ENCODE measurements around the gene LRRC45.

The LRRC45 gene

DNA sequence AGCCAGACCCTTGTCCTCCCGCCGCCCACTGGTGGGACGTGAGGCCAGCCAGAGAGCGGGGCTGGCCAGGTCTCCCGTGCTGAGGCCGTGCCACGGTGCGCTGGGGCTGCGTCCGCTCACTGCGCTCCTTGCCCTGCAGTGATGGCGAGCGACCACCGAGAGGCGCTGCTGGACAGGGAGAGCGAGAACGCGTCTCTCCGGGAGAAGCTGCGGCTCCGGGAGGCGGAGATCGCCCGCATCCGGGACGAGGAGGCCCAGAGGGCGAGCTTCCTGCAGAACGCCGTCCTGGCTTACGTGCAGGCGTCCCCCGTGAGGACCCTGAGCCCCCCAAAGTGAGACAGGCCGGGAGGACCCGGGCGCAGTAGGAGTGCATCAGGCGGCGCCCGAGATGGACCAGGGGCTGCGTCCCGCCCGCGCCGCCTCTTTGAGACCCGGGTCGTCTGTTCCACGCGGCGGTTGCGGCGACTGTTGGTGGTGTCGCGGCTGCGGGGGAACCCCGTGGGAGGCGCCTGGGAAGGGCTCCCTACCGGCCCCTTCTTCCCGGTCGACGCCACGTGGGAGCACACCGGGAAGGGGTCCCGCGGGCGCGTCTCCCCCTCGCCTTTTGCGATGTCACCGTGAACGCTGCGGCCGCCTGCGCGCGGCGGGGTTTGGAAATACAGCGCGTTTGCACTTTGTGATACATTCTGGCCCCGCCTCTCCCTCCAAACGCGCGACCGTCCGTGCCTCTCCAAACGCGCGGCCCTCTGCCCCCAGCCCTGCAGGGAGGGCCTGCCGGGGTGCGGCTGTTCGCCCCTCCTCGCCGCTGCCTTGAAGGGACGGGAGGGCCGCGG is 7.6 kb downstream of the LRRC45 start (continued):
- TF ChIP-seq MZF1 (tag by site-specific recombination; IDR thresholded peaks at IDR 0.05; ENCODE audit: borderline replicate concordance): no peak
- TF ChIP-seq ZNF223 (tag by site-specific recombination; IDR thresholded peaks at IDR 0.05): no peak
- TF ChIP-seq ZXDB (tag by site-specific recombination; IDR thresholded peaks at IDR 0.05): peak; percentile 61; the same call in 1 of the 2 replicates
- TF ChIP-seq, protein P1, sequence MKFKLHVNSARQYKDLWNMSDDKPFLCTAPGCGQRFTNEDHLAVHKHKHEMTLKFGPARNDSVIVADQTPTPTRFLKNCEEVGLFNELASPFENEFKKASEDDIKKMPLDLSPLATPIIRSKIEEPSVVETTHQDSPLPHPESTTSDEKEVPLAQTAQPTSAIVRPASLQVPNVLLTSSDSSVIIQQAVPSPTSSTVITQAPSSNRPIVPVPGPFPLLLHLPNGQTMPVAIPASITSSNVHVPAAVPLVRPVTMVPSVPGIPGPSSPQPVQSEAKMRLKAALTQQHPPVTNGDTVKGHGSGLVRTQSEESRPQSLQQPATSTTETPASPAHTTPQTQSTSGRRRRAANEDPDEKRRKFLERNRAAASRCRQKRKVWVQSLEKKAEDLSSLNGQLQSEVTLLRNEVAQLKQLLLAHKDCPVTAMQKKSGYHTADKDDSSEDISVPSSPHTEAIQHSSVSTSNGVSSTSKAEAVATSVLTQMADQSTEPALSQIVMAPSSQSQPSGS (tag by site-specific recombination; IDR thresholded peaks at IDR 0.05; ENCODE audit: low read depth): no peak
- no peak for TF ChIP-seq ZNF791 (tag by site-specific recombination; IDR thresholded peaks at IDR 0.05)
- TF ChIP-seq ZNF2 (tag by site-specific recombination; IDR thresholded peaks at IDR 0.05): peak; percentile 95
- no peak for TF ChIP-seq ZNF514 (tag by site-specific recombination; IDR thresholded peaks at IDR 0.05)
- TF ChIP-seq ZNF175 (tag by site-specific recombination; IDR thresholded peaks at IDR 0.05): no peak
- TF ChIP-seq HOXC10 (CRISPR knock-in tag; IDR thresholded peaks at IDR 0.05): no peak
- TF ChIP-seq ZNF670 (tag by site-specific recombination; IDR thresholded peaks at IDR 0.05; ENCODE audit: low read depth): no peak
- peak; percentile 89 for TF ChIP-seq ZBTB1 (tag by site-specific recombination; IDR thresholded peaks at IDR 0.05)
- peak; percentile 47; the same call in 1 of the 2 replicates for TF ChIP-seq ZNF561 (tag by site-specific recombination; IDR thresholded peaks at IDR 0.05; ENCODE audit: borderline replicate concordance)
- peak; percentile 66 for TF ChIP-seq SP3 (tag by site-specific recombination; IDR thresholded peaks at IDR 0.05)
- TF ChIP-seq ZNF560 (tag by site-specific recombination; IDR thresholded peaks at IDR 0.05; ENCODE audit: borderline replicate concordance): no peak
- TF ChIP-seq ZNF24 (tag by site-specific recombination; IDR thresholded peaks at IDR 0.05): peak; percentile 30; the same call in 1 of the 2 replicates
- no peak for TF ChIP-seq ZNF510 (tag by site-specific recombination; IDR thresholded peaks at IDR 0.05; ENCODE audit: insufficient replicate concordance)
- peak; percentile 95 for TF ChIP-seq GLIS2 (tag by site-specific recombination; IDR thresholded peaks at IDR 0.05)
- TF ChIP-seq WT1 (tag by site-specific recombination; IDR thresholded peaks at IDR 0.05): 0 out of 2 replicates have a peak, but pooled peaks have one; percentile 47
- TF ChIP-seq BCL11A (tag by site-specific recombination; IDR thresholded peaks at IDR 0.05; ENCODE audit: low read depth): no peak; the same call in 1 of the 2 replicates
- TF ChIP-seq KLF9 (tag by site-specific recombination; IDR thresholded peaks at IDR 0.05; ENCODE audit: low read depth): peak; percentile 81
- TF ChIP-seq ZNF404 (tag by site-specific recombination; IDR thresholded peaks at IDR 0.05): no peak
- peak; percentile 40; the same call in 1 of the 2 replicates for TF ChIP-seq ZNF843 (tag by site-specific recombination; IDR thresholded peaks at IDR 0.05)
- TF ChIP-seq ZNF140 (tag by site-specific recombination; IDR thresholded peaks at IDR 0.05): no peak
- peak; percentile 99 for TF ChIP-seq CTCF (tag by site-specific recombination; IDR thresholded peaks at IDR 0.05)
- TF ChIP-seq ZNF701 (tag by site-specific recombination; IDR thresholded peaks at IDR 0.05): no peak
- no peak for TF ChIP-seq OSR2 (tag by site-specific recombination; IDR thresholded peaks at IDR 0.05)
- TF ChIP-seq, protein P2, sequence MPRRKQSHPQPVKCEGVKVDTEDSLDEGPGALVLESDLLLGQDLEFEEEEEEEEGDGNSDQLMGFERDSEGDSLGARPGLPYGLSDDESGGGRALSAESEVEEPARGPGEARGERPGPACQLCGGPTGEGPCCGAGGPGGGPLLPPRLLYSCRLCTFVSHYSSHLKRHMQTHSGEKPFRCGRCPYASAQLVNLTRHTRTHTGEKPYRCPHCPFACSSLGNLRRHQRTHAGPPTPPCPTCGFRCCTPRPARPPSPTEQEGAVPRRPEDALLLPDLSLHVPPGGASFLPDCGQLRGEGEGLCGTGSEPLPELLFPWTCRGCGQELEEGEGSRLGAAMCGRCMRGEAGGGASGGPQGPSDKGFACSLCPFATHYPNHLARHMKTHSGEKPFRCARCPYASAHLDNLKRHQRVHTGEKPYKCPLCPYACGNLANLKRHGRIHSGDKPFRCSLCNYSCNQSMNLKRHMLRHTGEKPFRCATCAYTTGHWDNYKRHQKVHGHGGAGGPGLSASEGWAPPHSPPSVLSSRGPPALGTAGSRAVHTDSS (tag by site-specific recombination; IDR thresholded peaks at IDR 0.05): no peak
- no peak for TF ChIP-seq ZNF549 (tag by site-specific recombination; IDR thresholded peaks at IDR 0.05)
- peak; percentile 40 for TF ChIP-seq KLF8 (tag by site-specific recombination; IDR thresholded peaks at IDR 0.05)
- TF ChIP-seq ZNF521 (tag by site-specific recombination; IDR thresholded peaks at IDR 0.05): no peak
- no peak for TF ChIP-seq ZNF544 (tag by site-specific recombination; IDR thresholded peaks at IDR 0.05)
- TF ChIP-seq ZNF341 (tag by site-specific recombination; IDR thresholded peaks at IDR 0.05; ENCODE audit: low read depth): peak; percentile 53
- TF ChIP-seq ZNF530 (tag by site-specific recombination; IDR thresholded peaks at IDR 0.05; ENCODE audit: low read depth): no peak
- TF ChIP-seq, protein P3, sequence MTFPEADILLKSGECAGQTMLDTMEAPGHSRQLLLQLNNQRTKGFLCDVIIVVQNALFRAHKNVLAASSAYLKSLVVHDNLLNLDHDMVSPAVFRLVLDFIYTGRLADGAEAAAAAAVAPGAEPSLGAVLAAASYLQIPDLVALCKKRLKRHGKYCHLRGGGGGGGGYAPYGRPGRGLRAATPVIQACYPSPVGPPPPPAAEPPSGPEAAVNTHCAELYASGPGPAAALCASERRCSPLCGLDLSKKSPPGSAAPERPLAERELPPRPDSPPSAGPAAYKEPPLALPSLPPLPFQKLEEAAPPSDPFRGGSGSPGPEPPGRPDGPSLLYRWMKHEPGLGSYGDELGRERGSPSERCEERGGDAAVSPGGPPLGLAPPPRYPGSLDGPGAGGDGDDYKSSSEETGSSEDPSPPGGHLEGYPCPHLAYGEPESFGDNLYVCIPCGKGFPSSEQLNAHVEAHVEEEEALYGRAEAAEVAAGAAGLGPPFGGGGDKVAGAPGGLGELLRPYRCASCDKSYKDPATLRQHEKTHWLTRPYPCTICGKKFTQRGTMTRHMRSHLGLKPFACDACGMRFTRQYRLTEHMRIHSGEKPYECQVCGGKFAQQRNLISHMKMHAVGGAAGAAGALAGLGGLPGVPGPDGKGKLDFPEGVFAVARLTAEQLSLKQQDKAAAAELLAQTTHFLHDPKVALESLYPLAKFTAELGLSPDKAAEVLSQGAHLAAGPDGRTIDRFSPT (tag by site-specific recombination; IDR thresholded peaks at IDR 0.05): no peak
- no peak for TF ChIP-seq SCRT1 (tag by site-specific recombination; IDR thresholded peaks at IDR 0.05; ENCODE audit: borderline replicate concordance)
- TF ChIP-seq ZNF768 (tag by site-specific recombination; IDR thresholded peaks at IDR 0.05): no peak

Measured in HEK293 (cell line).